NCI-H1105 treated with DMSO at 0.1 percent for 48 hours (cell line): ENCODE measurements around the gene TTC33.
"Not testable (repeated sequence)": the region's sequence is repeated elsewhere in the genome, so short reads cannot be mapped to it uniquely, and the experiment has no call there.

ENCODE experiments used
- DNase-seq: peaks from one replicate; lab custom pipeline; 2025; lab: John Stamatoyannopoulos, UW

Gene TTC33

DNA sequence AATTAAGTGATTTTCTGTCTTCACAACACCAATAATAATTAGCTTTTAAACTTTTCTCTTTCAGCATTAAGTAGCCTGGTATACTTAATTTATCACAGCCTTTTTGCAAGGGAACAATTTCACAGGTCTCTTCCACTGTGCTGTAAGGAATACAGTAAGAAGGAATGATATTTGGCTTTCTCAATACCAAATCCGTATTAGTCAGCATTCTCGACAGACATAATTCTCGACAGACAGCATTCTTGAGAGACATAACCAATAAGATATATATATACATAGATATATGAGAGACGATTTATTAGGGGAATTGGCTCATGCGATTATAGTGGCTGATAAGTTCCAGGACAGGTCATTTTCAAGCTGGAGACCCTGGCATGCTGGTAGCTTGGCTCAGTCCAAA lies 24.4 kb upstream of the TTC33 start:
- no peak for DNase-seq

GRCh38 chr5:40779561-40779960 lies 23.8 kb upstream of the TTC33 start:
- DNase-seq = no peak

GRCh38 chr5:40778133-40778532 lies 22.4 kb upstream of the TTC33 start:
- DNase-seq = no peak

GRCh38 chr5:40776658-40776977 lies 20.9 kb upstream of the TTC33 start:
- DNase-seq = no peak

- DNase-seq = no peak
Observed at GRCh38 chr5:40775846-40776657, 20.3 kb upstream of the TTC33 start.

- DNase-seq = no peak
Observed at GRCh38 chr5:40775085-40775845, 19.5 kb upstream of the TTC33 start.

- no peak for DNase-seq
Observed at GRCh38 chr5:40774623-40775022, 18.9 kb upstream of the TTC33 start.

- DNase-seq = no peak
Observed at GRCh38 chr5:40770764-40771163, 15.0 kb upstream of the TTC33 start.

DNA sequence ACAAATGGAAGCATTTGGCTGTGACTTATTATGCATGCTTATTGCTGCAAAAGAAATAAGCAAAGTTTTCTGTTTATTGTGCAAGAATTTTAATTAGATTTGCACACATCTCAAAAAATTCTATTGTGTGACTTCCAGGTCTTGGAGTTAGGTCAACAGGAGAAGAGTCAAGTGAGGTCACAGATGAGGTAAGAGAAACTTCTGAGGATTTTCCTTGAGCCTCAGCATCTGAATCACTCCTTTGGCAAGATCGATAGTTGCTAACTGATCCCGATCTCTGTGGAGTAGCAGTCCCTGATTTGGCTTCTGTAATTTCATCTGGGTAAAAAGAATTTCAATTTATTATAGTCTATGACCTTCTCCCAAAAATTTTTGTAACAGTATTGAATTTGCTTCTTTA lies 6.9 kb upstream of the TTC33 start:
- DNase-seq = no peak

DNA sequence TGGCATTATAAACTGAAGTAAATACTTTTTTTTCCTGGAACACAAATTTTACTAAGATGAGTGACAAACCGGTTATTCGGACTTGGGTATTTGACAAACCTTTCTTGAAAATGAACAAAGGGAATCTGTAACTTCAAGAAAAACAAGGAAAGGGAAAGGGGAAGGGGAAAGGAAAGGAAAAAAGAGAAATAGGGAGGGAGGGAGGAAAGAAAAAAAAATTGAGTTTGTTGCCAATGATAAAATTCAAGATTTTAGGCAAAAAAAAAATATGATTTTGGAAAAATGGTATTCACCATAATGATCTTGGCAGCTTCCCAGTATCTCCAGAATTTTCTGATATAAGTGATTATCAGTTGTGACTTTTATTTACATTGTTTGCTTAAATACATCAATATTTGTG lies 1.6 kb upstream of the TTC33 start:
- DNase-seq = no peak

- peak; percentile 75 for DNase-seq
Observed at GRCh38 chr5:40755093-40755406, 711 bp downstream of the TTC33 start.

GRCh38 chr5:40754381-40755092 lies 1.2 kb downstream of the TTC33 start:
- no peak for DNase-seq

DNA sequence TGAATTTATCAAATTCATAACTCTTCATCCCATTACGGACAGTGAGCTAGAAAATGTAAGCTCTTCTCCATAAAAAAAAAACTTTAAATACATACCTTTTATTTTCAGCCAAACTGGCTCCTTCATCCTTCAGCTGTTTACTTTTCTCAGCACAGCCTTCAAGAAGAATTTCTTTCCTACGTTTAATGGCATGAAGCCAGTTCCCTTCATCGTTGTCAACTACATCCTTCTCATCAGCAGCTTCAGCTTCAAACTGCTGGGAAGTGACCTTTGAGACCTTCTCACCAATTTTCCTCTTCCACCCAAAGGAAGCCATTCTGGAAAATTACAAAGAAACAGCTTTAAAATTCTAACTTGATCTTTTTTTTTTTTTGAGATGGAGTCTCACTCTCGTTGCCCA lies 9.1 kb downstream of the TTC33 start:
- no peak for DNase-seq

GRCh38 chr5:40743771-40744170 lies 12.0 kb downstream of the TTC33 start:
- DNase-seq = no peak

GRCh38 chr5:40738502-40738901 lies 17.3 kb downstream of the TTC33 start:
- no peak for DNase-seq

GRCh38 chr5:40736103-40736875 lies 19.5 kb downstream of the TTC33 start:
- DNase-seq = peak; percentile 23

- no peak for DNase-seq
Observed at GRCh38 chr5:40735609-40736008, 20.2 kb downstream of the TTC33 start.

- DNase-seq = no peak
Observed at GRCh38 chr5:40734986-40735385, 20.8 kb downstream of the TTC33 start.

DNA sequence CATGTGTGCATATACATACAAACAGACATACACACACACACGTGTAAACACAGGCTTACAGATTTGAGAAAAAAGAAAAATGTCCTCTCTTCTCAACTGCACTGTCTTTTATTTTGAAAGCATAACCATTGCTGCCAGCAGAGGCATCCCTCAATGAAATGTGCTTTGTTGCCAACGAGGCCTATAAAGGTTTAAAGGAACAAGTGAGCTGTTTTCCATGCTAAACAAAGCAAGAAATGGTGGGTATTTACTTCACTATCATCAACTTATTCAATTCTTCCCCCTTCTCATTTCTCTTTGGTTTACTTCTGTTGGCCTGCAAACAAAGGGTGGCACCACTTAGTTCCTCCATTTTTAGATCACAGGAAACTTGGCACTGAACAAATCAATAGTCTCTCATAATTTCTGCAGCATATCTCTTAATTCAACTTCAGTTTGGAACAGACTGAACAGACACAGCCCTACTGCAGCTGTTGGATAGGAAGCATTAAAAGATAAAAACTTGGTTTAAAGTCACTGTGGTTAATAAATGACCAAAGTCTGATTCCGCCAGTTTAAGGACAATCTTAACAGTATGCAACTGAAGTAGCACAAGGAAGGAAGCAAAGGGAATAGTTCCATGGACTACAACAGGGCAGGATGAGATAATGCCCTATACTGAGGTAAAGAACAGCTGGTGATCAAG lies 21.7 kb downstream of the TTC33 start:
- no peak for DNase-seq

DNA sequence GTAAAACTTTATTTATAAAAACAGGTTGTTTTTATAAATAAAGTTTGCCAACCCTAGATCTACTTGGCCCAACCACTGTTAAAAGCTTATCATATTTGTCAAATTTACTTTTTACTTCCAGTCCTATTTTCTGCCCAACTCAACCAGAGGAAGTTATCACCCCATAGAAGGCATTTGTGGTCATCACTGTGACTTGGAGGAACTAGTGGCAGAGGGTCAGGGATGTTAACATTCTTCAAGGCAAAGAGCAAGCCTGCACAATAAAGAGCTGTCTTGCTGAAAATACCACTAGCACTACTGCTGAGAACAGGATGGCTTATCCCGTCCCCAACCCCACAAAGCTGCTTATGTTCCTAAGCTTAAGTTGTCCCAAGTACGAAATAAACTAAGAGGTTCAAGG lies 22.3 kb downstream of the TTC33 start:
- no peak for DNase-seq

DNA sequence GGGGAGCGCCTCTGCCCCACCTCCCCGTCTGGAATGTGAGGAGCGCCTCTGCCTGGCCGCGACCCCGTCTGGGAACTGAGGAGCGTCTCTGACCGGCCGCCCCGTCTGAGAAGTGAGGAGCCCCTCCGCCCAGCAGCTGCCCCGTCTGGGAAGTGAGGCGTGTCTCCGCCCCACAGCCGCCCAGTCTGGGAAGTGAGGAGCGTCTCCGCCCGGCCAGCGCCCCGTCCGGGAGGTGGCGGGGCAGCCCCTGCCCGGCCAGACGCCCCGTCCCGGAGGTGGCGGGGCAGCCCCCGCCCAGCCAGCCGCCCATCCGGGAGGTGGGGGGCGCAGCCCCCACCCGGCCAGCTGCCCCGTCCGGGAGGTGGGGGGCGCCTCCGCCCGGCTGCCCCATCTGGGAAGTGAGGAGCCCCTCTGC lies 33.3 kb downstream of the TTC33 start:
- not testable (repeated sequence) for DNase-seq

GRCh38 chr5:40720069-40720468 lies 35.7 kb downstream of the TTC33 start:
- DNase-seq = no peak
